ENCODE results near the gene SSR1. TPM values are rescaled to one million over a fixed set of nuclear protein-coding genes. Genes with fewer than 3 reads are reported as not detected.
"Not testable (repeated sequence)": the region's sequence is repeated elsewhere in the genome, so short reads cannot be mapped to it uniquely, and the experiment has no call there.

The SSR1 gene
- total RNA-seq, 1 donor from 2014 or later: 203 TPM

DNA sequence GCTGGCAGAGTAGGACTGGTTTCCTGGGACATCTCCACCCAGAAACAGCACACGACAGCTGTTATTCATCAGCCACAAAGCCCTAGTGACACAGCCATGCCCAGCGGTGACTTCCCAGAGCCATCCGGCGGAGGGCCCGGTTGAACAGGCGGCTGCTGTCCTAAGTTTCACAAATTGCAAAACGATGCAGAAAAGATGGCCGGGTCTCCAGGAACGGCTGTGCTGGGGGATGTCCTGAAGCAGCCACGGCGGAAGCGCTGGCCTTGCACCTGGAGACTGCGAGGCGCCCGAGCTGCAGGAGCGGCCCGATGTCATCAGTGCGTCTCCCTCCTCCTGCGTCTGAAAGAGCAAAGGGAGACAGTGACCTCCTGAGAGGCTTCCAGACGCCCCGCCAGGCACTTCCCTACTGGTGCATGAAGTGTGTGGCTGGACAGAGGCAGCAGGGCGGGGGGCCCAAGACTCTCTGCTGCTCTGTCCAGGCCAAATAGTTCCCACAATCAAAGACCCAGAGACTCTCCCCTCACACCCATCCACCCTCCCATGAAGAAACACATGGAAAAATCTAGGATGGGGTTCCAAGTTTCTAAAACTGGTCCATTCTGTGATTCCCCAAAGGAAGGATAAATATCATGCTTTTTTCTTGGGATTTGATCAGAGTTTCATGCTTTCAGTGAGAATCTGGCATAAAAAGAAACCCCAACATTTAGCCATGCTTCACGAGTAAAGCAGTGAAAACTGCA, 44.0 kb downstream of the SSR1 start:
- no peaks in the 10 kb centered on the region for H3K36me3 Mint-ChIP-seq (ENCODE audit: low read depth)

DNA sequence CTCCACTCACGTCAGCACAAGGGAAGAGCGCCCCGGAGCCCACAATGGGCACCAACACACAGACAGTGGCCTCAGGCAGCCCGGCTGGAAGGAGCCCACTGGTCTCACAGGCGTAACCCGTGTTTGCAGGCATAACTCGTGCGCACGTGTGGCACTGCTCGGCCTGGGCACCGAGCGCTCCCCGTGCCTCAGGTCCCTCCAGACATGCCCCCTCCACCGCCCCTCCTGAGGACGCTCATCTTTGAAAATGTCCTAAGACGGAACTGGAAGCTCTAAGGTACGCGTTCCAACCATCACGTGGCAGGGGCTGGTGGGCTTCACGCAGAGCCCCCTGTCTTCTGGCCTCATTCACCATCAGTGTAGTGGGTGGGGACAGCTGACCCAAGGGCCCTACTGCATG, 44.6 kb downstream of the SSR1 start:
- no peak overlapping the region for H3K4me3 Mint-ChIP-seq (ENCODE audit: low read depth)
- no peaks in the 10 kb centered on the region for H3K4me1 Mint-ChIP-seq (ENCODE audit: low read depth)
- no peak for DNase-seq (ENCODE audit: low spot score)
- H3K9me3 Mint-ChIP-seq: peaks cover 3% of the 10 kb centered on the region
- H3K27me3 Mint-ChIP-seq (ENCODE audit: low read depth): peaks cover 4% of the 10 kb centered on the region
- intact Hi-C loops (cut with micrococcal nuclease): no loop called here
- no peak overlapping the region for H3K27ac Mint-ChIP-seq
- no peaks in the 10 kb centered on the region for H3K36me3 Mint-ChIP-seq (ENCODE audit: low read depth)

More for the DNA sequence above, 44.0 kb downstream of the SSR1 start:
- no peak overlapping the region for H3K4me3 Mint-ChIP-seq (ENCODE audit: low read depth)
- no peak overlapping the region for H3K27ac Mint-ChIP-seq
- H3K27me3 Mint-ChIP-seq (ENCODE audit: low read depth): peaks cover 4% of the 10 kb centered on the region
- intact Hi-C loops (cut with micrococcal nuclease): no loop called here
- no peaks in the 10 kb centered on the region for H3K4me1 Mint-ChIP-seq (ENCODE audit: low read depth)
- no peak for DNase-seq (ENCODE audit: low spot score)
- H3K9me3 Mint-ChIP-seq: peaks cover 3% of the 10 kb centered on the region

DNA sequence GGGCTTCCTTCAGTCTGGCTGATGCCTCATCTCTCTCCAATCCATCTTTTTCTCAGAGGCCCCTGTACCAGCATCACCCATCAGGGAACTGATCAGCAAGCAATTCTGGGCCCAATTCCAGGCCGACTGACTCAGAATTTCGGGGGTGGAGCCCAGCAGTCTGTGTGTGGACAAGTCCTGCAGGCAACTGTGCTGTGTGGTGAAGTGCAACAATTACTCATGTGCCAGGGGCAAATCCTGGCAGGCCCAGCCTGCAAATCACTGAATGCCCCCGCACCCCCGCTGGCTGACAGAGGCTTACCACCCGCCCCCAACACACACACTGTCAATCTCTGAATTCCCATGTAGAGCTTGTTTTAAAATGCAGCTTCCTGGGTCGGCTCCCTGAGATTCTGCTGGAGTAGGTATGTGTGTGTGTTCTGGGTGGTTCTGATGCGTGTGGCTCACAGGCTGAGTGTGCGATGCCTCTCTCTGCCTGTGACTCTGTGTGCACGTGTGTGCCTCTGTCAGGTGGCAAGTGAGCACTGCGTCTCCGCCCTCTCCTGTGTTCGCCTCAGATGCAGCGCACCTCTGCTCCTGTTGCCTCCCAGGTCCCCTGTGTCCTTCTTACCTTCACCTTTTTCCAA, 45.4 kb downstream of the SSR1 start:
- Mint-ChIP-seq H3K27me3 (ENCODE audit: low read depth) (peaks cover 4% of the 10 kb centered on the region), H3K9me3 (peaks cover 3% of the 10 kb centered on the region), H3K4me3 (ENCODE audit: low read depth) (no peak overlapping the region), H3K36me3 (ENCODE audit: low read depth) (no peaks in the 10 kb centered on the region), H3K27ac (no peak overlapping the region), H3K4me1 (ENCODE audit: low read depth) (no peaks in the 10 kb centered on the region)
- intact Hi-C loops (cut with micrococcal nuclease): no loop called here
- no peak for DNase-seq (ENCODE audit: low spot score)

DNA sequence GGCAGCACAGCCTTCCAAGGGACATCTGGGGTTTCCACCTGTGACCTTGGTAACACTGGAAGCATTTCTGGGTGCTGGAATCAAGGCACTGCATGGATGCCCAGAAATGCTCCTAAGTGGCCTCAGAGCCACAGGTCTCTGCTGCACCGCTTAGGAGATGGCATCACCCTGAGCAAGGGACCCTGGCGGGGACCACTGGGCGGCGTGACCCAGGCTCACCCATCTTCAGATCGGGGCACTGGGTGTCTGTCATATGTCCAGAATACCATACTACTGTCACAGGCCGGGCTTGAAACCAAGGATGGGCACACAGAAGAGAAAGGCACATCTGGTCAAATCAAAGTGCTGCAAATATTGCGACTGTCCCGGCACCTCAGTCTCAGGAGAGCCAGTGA, 45.9 kb downstream of the SSR1 start:
- Mint-ChIP-seq H3K9me3 (peaks cover 3% of the 10 kb centered on the region), H3K27me3 (ENCODE audit: low read depth) (peaks cover 5% of the 10 kb centered on the region), H3K36me3 (ENCODE audit: low read depth) (no peaks in the 10 kb centered on the region), H3K4me3 (ENCODE audit: low read depth) (no peak overlapping the region), H3K27ac (no peak overlapping the region), H3K4me1 (ENCODE audit: low read depth) (no peaks in the 10 kb centered on the region)
- no peak for DNase-seq (ENCODE audit: low spot score)
- intact Hi-C loops (cut with micrococcal nuclease): no loop called here

DNA sequence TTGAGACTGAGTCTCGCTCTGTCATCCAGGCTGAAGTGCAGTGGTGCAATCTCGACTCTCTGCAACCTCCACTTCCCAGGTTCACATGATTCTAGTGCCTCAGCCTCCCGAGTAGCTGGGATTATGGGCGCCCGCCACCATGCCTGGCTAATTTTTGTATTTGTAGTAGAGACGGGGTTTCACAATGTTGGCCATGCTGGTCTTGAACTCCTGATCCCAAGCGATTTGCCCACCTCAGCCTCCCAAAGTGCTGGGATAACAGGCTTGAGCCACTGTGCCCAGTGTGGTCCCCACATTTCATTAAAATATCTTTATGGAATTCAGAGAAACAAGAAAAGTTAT, 47.6 kb downstream of the SSR1 start:
- H3K9me3 Mint-ChIP-seq; H3K36me3 Mint-ChIP-seq (ENCODE audit: low read depth); H3K27ac Mint-ChIP-seq; H3K27me3 Mint-ChIP-seq (ENCODE audit: low read depth); H3K4me3 Mint-ChIP-seq (ENCODE audit: low read depth); intact Hi-C loops (cut with micrococcal nuclease); DNase-seq (ENCODE audit: low spot score): not testable (repeated sequence)
- H3K4me1 Mint-ChIP-seq (ENCODE audit: low read depth): peaks cover 12% of the 10 kb centered on the region

DNA sequence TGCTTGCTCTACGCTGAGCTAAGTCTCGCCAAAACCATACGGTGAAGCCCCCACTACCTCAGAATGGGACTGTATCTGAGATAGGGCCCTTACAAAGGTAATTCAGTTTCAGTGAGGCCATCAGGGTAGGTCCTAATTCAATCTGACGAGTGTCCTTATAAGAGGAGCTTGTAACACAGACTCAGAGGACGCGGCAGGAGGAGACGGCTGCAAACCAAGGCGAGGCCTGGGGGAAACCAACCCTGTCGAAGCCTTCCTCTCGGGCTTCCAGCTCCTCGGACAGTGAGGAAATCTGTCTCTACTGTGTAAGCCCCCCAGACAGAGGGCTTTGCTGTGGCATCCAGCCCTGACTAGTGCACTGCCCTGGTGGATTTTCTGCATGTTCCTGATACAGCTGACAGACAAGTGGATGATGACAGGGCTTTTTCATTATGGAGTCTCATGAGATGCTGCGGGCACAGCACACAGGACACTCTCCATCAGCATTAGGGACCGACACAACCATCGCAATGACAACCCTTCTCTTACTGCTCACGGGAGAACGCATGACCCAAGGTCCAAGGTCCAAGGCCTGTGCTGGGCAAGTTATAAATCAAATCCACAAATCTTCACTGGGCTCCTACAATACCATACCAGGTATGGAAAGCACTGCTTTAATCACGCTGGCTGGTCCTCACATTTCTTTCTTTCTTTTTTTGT, 48.2 kb downstream of the SSR1 start:
- H3K27ac Mint-ChIP-seq: no peak overlapping the region
- H3K4me3 Mint-ChIP-seq (ENCODE audit: low read depth): no peak overlapping the region
- peaks cover 12% of the 10 kb centered on the region for H3K4me1 Mint-ChIP-seq (ENCODE audit: low read depth)
- peaks cover 9% of the 10 kb centered on the region for H3K27me3 Mint-ChIP-seq (ENCODE audit: low read depth)
- H3K36me3 Mint-ChIP-seq (ENCODE audit: low read depth): no peaks in the 10 kb centered on the region
- intact Hi-C loops (cut with micrococcal nuclease): no loop called here
- no peak for DNase-seq (ENCODE audit: low spot score)
- H3K9me3 Mint-ChIP-seq: peaks cover 3% of the 10 kb centered on the region

DNA sequence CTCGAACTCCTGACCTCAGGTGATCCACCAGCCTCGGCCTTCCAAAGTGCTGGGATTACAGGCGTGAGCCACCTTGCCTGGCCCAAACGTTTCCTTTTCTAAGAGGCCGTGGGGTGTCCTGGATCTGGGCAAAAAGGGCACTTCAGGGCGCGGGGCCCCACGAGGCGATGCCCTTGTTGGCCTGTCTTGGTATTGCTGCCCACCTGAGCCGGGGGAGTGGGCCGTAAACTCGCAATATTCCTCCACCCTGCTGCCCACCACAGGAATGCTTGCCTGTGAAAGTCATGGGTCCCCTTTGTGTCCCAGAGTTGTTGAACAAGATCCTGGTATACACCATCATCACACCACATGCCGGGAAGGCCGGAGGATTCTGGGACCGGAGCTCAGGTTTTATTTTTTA, 49.0 kb downstream of the SSR1 start:
- peaks cover 17% of the 10 kb centered on the region for H3K27me3 Mint-ChIP-seq (ENCODE audit: low read depth)
- H3K36me3 Mint-ChIP-seq (ENCODE audit: low read depth): no peaks in the 10 kb centered on the region
- DNase-seq (ENCODE audit: low spot score): no peak
- H3K4me3 Mint-ChIP-seq (ENCODE audit: low read depth): no peak overlapping the region
- H3K27ac Mint-ChIP-seq: no peak overlapping the region
- H3K4me1 Mint-ChIP-seq (ENCODE audit: low read depth): peaks cover 14% of the 10 kb centered on the region
- peaks cover 3% of the 10 kb centered on the region for H3K9me3 Mint-ChIP-seq
- intact Hi-C loops (cut with micrococcal nuclease): no loop called here

DNA sequence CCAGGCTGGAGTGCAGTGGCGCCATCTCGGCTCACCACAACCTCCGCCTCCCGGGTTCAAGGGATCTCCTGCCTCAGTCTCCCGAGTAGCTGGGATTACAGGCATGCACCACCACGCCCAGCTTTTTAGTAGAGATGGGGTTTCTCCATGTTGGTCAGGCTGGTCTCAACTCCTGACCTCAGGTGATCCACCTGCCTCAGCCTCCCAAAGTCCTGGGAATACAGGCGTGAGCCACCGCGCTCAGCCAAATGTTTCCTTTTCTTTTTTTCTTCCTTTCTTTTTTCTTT, 49.5 kb downstream of the SSR1 start:
- H3K4me3 Mint-ChIP-seq (ENCODE audit: low read depth); H3K36me3 Mint-ChIP-seq (ENCODE audit: low read depth); DNase-seq (ENCODE audit: low spot score); H3K9me3 Mint-ChIP-seq; H3K27ac Mint-ChIP-seq; intact Hi-C loops (cut with micrococcal nuclease): not testable (repeated sequence)
- H3K4me1 Mint-ChIP-seq (ENCODE audit: low read depth): peaks cover 14% of the 10 kb centered on the region
- H3K27me3 Mint-ChIP-seq (ENCODE audit: low read depth): peaks cover 17% of the 10 kb centered on the region

DNA sequence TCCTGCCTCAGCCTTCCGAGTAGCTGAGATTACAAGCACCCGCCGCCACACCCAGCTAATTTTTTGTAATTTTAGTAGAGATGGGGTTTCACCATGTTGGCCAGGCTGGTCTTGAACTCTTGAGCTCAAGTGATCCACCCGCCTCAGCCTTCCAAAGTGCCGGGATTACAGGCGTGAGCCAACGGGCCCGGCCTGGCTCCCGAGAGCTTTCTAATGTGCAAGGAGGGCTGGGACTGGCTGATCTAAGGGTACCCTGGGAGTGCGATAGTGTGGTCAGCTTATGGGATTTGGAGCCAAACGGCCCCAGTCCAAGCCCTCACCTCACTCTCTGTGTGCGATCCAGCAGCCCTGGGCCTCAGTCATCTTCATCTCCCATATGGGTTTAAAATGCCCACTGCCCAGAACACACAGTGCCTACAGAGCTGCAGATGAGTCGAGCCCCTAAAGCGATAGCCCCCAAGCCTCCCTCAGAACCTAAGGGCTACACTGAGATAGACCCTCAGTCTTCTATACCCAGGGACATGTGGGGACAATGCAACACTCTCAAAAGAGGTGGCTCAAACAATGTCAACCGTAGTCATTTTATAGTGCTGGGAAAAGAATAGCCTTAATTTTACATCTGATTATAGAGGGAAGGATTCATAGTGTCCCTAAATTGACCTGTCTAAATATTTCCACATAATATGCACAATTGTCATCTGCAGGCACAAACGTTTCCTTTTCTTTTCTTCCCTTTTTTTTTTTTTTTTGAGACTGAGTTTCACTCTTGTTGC, 50.1 kb downstream of the SSR1 start:
- H3K36me3 Mint-ChIP-seq (ENCODE audit: low read depth): no peaks in the 10 kb centered on the region
- peaks cover 17% of the 10 kb centered on the region for H3K27me3 Mint-ChIP-seq (ENCODE audit: low read depth)
- no peak for DNase-seq (ENCODE audit: low spot score)
- H3K4me3 Mint-ChIP-seq (ENCODE audit: low read depth): no peak overlapping the region
- peaks cover 14% of the 10 kb centered on the region for H3K4me1 Mint-ChIP-seq (ENCODE audit: low read depth)
- H3K9me3 Mint-ChIP-seq: peaks cover 3% of the 10 kb centered on the region
- intact Hi-C loops (cut with micrococcal nuclease): no loop called here
- no peak overlapping the region for H3K27ac Mint-ChIP-seq

DNA sequence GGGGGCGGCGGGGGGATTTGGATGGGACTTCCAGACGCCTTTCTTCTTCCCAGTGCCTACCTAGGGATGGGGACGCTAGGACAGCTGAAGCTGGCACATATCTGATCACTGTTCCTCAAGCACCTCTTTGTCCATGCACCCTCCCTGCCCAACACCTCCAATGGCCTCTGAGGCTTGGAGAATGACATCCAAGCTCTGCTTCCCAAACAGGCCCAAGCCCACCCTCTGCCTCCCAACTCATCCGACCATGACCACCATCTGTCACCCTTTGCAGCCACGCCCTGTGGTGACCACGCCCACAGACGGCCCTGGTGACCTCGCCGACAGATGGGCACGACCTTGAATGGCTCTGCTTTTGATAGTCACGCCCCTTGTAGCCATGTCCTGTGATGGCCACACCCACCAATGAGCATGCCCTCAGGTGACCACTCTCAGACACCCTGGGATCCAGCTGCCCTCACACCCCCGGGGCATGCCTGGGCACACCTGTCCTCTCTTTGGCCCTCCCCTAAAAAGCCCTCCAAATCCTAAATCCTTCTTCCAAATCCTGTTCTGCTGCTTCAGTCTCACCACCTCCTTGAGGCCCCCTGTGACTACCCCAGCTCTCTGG, 51.0 kb downstream of the SSR1 start:
- peaks cover 14% of the 10 kb centered on the region for H3K4me1 Mint-ChIP-seq (ENCODE audit: low read depth)
- no peak overlapping the region for H3K27ac Mint-ChIP-seq
- peaks cover 17% of the 10 kb centered on the region for H3K27me3 Mint-ChIP-seq (ENCODE audit: low read depth)
- intact Hi-C loops (cut with micrococcal nuclease): no loop called here
- H3K36me3 Mint-ChIP-seq (ENCODE audit: low read depth): no peaks in the 10 kb centered on the region
- H3K9me3 Mint-ChIP-seq: peaks cover 3% of the 10 kb centered on the region
- DNase-seq (ENCODE audit: low spot score): no peak
- H3K4me3 Mint-ChIP-seq (ENCODE audit: low read depth): peak overlapping the region; percentile 82

DNA sequence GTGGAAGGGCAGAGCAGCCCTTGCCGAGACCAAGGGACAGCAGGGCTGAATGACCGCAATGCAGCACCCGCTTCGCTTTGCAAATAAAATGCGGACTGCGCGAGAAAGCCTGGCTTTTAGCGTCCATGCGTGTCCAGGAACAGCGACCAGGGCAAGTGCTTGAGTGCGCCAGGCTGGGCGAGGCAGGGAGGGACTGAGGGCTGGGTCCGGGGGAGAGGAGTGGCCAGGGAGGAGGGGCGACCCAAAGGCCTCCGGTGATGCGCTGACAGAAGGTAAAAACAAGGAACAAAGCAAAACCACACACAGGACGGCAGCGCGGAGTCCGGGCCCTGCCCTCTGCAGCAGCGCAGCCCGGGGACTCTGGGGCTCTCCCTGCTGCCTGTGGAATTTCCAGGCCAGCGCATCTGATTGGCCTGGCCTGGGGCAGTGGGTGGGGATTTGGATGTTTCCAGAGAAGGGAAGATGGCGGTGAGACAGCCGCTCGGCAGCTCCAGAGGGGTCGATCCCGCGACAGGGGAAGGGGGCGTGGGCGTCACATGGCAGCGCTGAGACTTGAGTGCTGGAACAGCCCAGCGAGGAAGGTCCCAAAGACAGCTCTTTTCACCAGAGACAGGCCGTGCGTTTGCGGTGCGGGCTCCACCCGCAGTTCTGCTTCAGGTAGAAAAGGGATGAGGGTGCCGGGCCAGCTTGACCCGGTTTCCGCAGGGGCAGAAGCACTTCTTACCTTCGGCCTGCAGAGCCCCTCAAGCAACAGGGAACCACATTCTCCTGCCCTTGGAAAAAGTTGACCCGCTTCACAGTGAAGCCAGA, 51.8 kb downstream of the SSR1 start:
- H3K27ac Mint-ChIP-seq: peak overlapping the region; percentile 4
- intact Hi-C loops (cut with micrococcal nuclease): no loop called here
- peak overlapping the region; percentile 82 for H3K4me3 Mint-ChIP-seq (ENCODE audit: low read depth)
- no peaks in the 10 kb centered on the region for H3K36me3 Mint-ChIP-seq (ENCODE audit: low read depth)
- DNase-seq (ENCODE audit: low spot score): no peak
- peaks cover 17% of the 10 kb centered on the region for H3K27me3 Mint-ChIP-seq (ENCODE audit: low read depth)
- H3K4me1 Mint-ChIP-seq (ENCODE audit: low read depth): peaks cover 14% of the 10 kb centered on the region
- peaks cover 9% of the 10 kb centered on the region for H3K9me3 Mint-ChIP-seq

Data from activated T-helper 2 cell treated with anti-CD3 and anti-CD28 coated beads, Interferon-gamma antibody, Interleukin-2, Interleukin-4, amounts not matched to agents 10 μg/mL and 5 μg/mL and 100 μg/mL, durations not matched to agents 14 hours and 24 hours and 36 hours (primary cell).